NOMO-1 treated with dmso at 0.1 percent for 144 hours (cell line): ENCODE data around the gene FBXO36.

Experiments used
- DNase-seq: peaks from one replicate; lab custom pipeline; 2025; ENCODE audit not compliant: unreplicated experiment; lab: John Stamatoyannopoulos, UW

Gene FBXO36

GRCh38 chr2:230046491-230046890 lies 124.2 kb downstream of the FBXO36 start:
- DNase-seq = no peak

- no peak for DNase-seq
Observed at GRCh38 chr2:230048010-230048671, 125.8 kb downstream of the FBXO36 start.

GRCh38 chr2:230050136-230050535 lies 127.8 kb downstream of the FBXO36 start:
- no peak for DNase-seq

- no peak for DNase-seq
Observed at GRCh38 chr2:230052299-230052698, 130.0 kb downstream of the FBXO36 start.

- no peak for DNase-seq
Observed at GRCh38 chr2:230053753-230054478, 131.6 kb downstream of the FBXO36 start.

GRCh38 chr2:230060672-230061293 lies 138.5 kb downstream of the FBXO36 start:
- DNase-seq = no peak
